ENCODE measurements around the gene AK8. TPM values are rescaled to one million over a fixed set of nuclear protein-coding genes. Genes with fewer than 3 reads are reported as not detected.
A peak's percentile ranks its signal among the peaks of the same experiment; 100 is the strongest.
"Not testable (repeated sequence)": the region's sequence is repeated elsewhere in the genome, so short reads cannot be mapped to it uniquely, and the experiment has no call there.

The AK8 gene
- total RNA-seq, 1 donor from 2014 or later = 0.31 TPM

DNA sequence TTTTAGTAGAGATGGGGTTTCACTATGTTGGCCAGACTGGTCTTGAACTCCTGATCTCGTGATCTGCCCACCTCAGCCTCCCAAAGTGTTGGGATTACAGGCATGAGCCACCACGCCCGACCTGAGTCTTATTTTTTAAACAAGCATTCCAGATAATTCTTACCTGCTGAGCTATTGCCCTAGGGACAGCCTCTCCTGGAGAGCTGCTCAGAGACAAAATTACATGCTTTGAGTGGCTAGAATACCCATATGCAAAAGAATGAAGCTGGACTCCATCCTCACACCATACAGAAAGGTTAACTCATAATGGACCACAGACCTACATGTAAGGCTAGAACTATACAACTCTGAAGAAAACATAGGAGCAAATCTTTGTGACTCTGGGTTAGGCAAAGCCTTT lies 166.2 kb downstream of the AK8 start:
- no peak for DNase-seq

DNA sequence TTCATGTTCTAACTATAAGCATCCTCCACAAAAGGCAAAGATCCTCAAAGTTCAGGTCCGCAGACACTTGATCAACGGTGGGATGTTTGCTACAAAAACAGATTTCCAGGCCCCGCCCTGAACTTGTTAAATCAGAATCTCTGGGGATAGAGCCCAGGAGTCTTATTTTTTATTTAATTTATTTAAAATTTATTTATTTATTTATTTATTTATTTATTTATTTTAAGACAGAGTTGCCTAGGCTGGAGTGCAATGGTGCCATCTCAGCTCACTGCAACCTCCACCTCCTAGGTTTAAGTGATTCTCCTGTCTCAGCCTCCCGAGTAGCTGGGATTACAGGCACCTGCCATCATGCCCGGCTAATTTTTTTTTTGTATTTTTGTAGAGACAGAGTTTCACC lies 166.9 kb downstream of the AK8 start:
- not testable (repeated sequence) for DNase-seq

DNA sequence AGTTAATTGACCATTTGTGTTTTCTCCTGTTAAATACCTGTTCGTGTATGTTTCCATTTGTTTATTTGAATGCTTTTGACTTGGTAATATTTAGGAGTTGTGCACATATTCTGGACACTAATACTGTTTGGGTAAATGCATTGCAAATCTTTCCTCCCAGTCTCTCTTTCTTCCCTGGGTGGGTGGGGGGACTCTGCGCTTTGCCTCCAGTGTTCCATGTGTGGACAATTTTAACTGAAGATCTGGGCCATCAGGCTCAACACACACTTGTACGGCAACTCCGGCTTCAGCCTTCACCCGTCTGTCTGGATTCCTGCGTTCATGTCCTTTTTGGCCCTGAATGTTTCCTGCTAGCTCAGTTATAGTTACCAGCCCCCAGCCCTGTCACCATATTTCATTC lies 167.8 kb downstream of the AK8 start:
- DNase-seq = no peak

DNA sequence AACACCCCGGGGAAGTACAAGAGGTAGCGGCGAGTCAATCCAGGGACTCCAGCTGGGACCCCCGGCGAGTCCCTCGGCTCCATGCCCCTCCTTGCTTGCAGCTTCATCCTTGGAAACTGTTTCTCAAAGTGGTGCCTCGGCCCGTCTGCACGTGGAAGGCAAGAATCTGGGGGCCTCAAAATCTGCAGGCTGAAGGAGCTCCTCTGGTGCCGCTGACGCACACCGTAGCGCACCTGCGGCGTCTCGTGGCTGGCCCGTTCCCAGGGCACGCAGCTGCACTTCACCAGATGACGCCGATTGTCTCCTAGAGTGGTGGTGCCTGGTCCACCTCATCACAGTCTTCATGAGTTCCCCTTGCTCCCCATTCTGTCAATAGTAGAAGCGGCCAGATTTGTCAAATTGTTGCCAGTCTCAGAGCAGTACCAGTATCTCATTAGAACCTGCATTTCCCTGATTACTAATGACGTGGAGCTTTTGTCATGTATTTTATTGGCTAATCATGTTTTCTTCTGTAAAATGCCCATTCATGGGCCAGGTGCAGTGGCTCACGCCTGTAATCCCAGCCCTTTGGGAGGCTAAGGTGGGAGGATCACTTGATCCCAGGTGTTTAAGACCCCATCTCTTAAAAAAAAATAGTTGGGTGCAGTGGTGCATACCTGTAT lies 169.2 kb downstream of the AK8 start:
- no peak for DNase-seq

DNA sequence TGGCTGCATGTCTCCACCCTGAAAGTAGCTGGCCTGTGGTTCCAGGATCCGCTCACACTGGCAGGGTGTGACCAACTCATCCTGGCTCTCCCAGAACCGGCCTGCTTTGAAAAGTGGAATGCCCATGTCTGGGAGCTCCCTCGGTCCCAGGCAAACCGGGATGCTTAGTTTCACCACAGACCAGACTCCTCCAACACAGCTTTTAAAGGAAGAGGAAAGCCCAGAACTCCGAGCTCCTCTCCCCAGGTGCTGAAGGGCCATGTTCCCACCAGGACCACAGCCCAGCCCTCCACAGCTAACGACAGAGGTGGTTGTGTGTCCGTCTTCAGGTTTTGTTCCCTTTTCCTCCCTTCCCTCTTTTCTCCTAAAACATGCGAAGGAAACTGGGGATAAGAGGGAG lies 169.8 kb downstream of the AK8 start:
- no peak for DNase-seq

DNA sequence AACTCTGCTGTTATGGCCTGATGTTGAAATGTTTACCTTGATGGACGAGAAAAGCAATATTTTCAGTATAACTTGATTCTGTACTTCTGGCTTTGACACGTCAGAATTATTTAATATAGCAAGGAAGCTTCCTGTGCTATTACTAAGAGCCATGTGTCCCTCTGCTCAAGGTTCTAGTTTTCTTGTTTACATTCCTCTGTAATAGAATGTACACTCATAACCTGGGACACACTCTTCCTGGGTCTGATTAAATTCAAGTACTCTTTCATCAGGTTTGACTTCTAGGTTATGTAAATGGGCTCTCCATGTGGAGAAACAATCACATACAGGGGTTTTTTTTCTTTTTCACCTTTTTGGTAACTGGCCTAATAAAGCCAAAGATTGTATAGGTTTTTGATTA lies 174.7 kb downstream of the AK8 start:
- DNase-seq = no peak

DNA sequence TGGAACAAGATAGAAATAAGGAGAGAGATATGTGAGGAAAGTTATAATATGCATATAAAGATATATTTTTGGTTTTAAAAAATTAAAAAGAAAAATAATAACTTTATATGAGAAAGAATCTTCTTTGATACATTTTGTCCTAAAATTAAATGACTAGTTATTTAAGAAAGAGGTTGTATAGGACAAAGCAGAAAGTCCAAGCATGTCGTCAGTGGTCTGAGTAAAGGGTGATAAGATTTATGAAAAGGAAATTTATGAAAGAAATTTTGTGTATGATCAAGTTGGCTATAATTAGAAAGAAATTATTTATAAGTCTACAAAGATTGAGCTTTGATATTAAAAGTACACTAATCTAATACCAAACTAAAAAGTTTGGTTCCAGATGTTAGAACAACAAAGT lies 175.8 kb downstream of the AK8 start:
- DNase-seq = no peak

DNA sequence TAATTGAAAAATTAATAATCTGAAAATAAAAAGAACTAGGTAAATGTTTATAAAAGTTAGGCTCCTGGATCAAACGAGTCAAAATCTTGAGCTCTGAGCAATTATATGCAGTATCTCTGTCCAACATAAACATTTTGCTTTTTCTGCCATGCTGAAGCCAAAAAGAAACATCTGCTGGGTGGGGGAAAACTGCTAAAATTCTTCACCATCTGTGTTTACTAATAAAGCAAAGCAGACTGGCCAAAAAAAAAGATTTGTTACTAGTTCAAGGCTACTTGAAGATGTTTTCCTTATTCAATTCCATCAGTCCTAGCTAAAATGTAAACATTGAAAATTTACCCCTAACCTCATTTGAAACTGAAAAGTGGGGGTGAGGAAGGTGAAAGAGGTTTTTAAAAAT lies 178.1 kb downstream of the AK8 start:
- DNase-seq = peak; percentile 52

DNA sequence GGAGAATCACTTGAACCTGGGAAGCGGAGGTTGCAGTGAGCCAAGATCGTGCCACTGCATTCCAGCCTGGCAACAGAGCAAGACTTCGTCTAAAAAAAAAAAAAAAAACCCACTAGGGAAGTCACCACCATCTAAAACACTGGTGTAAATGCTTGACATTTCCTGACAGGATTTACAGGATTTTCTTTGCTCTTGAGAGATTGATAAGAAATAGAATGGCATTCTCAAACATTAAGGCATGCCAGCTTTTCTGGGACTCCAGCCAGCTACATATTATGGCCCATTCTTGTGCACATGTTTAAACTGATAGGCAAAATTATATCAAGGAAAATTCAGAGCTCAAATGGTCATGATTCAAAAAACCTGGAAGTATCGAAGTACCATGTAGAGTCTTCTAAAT lies 179.1 kb downstream of the AK8 start:
- peak; percentile 5 for DNase-seq

DNA sequence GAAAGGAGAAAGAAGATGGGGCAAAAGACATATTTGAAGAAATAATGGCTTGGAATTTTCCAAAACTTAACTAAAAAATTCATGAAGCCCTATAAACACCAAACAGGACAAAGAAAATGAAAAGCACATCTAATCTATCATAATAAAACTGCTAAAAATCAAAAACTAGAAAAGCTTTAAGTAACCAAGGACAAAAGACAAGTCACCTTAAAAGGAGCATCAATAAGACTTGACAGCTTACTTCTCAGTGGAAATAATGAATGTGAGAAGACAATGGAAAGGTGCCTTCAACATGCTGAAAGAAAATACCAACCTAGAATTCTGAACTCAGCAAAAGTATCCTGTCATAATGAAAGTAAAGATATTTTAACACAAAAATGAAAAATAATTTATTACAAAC lies 180.9 kb downstream of the AK8 start:
- no peak for DNase-seq

DNA sequence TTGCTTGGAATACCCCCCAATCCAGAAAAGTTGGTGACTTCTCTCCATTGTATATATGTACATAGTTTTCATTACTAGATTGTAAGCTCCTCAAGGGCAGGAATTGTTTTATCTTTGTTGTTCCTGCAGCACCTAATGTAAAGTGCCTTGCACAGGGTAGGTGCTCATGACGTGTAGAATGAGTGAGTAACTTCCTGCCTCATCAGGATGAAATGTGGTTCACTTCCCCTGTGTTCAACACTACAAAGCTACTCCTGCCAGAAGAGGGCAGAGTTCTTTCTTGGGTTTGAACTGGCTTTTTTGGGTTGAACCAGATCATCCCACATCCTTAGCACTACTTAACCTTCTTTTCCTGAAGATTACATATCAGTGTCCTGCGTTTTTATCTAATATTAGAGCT lies 183.9 kb downstream of the AK8 start:
- DNase-seq = no peak

DNA sequence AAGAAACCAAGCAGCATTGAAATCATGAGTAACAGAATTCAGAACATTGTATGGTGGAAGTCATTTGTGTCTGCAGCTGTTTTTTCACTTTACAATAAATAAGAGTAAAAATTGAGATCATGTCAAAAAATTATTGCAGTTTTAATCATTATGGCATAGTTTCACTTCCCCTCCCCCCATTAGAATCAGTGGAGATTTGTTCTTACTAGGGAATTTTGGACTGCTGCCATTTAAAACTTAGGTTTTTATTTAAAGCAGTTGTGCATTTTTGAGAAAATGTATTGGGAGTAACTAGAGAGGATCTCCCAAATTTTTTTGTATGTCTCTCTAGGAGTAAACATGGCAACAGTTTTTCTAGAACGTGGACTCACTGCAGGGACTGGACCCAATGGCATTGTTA lies 187.4 kb downstream of the AK8 start:
- peak; percentile 27 for DNase-seq

DNA sequence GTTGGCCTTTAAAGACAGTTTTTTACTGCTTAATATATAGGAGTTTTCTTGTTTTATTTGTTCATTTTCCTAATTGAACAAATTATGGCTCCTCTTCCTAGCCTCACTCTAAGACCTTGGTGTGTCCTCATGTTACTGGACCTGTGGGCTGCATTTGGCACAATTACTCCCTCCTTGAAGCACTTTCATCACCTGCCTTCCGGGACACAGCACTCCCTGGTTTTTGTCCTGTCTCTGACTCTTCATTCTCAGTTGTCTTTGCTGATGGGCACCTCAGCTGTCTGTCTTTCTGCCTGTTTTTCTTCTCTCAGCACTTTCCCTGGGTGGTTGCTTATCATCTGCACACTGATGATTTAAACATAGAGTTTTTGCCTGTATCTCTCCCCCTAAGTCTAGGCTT lies 194.2 kb downstream of the AK8 start:
- no peak for DNase-seq

DNA sequence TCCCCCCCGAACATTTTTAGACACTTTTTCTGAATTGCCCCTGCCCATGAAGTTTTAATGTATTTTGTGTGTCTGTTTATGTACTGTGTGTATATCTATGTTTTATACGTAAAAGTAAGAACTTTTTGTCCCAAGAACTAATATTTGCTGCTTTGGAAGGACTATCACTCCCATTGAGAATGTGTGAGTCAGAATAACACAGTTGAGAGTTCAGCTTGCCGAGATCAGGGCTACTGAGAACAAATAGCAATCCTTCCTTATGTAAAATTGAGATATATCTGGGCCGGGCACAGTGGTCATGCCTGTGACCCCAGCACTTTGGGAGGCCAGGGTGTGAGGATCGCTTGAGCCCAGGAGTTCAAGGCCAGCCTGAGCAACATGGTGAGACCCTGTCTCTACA lies 196.5 kb downstream of the AK8 start:
- DNase-seq = no peak

DNA sequence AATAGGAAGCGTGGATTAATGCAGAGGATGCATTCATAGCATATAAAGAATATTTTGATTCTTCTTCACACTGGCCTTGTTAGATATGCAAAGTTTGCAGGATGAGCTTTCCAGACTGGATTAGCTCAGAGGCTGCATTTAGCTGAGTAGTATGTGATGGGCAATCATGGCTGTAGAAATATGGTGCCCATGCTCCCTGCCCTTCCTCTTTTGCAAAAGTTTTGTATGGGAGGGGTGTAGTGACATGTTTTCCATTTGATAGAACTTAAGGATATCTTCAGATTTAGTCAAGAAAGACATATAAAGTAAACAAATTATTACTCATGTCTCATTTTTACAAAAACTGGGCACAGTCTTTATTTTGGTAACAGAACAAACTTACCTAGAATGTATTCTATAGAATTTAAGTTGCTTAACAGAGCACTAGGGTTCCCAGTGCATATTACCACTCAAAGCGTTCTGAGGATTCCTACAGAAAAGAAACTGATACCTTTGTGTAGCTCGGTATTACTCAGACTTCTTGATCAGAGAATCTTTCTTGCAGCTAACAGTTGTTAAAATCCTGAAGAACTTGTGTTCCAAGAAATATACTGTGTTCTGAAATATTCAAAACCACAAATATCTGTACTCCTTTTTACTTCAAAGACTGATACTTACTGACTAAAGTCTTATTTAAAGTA lies 198.0 kb downstream of the AK8 start:
- no peak for DNase-seq

DNA sequence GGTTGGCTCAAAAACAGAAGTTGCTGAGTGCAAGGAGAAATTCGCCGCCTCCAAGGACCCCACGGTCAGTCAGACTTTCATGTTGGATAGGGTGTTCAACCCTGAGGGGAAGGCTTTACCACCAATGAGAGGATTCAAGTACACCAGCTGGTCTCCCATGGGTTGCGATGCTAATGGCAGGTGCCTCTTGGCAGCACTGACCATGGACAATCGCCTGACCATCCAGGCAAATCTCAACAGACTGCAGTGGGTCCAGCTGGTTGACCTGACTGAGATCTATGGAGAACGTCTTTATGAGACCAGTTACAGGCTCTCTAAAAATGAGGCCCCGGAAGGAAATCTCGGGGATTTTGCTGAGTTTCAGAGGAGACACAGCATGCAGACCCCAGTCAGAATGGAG lies 200.1 kb downstream of the AK8 start:
- no peak for DNase-seq

Other genes with a start within 250 kb of the AK8 start
- gene DDX31, start 208.3 kb downstream of the AK8 start, total RNA-seq = 11.2 TPM
- 17.8 TPM for gene GTF3C4, start 207.8 kb downstream of the AK8 start, total RNA-seq
- gene SPACA9, start 614 bp upstream of the AK8 start, total RNA-seq = 3.8 TPM
- gene TSC1, start 66.3 kb upstream of the AK8 start, total RNA-seq = 44.3 TPM
- 0.51 TPM for gene GFI1B, start 100.4 kb upstream of the AK8 start, total RNA-seq
- 47.1 TPM for gene GTF3C5, start 152.7 kb upstream of the AK8 start, total RNA-seq
- gene CEL, start 183.7 kb upstream of the AK8 start, total RNA-seq = 0.41 TPM
- gene RALGDS, start 243.0 kb upstream of the AK8 start, total RNA-seq = 56.0 TPM

Data from tongue (tissue), 2 donors.